Activated B cell treated with CpG ODN at 0.5 μM for 24 hours (primary cell): ENCODE measurements around the gene CACNA2D3. TPM values are rescaled to one million over a fixed set of nuclear protein-coding genes. Genes with fewer than 3 reads are reported as not detected.

Experiments
- ATAC-seq: fragments of 200-7000 bp; cut with Tn5 transposase; one replicate; pipeline ENCODE4 v1.10.0; 2021; ENCODE audit warnings: low read depth, mild to moderate bottlenecking, moderate library complexity
- CTCF ChIA-PET: fragments of 350-600 bp; sonication (Branson Sonifier 250); formaldehyde crosslinking; loops from one replicate; lab custom pipeline; 2021; ENCODE audit warnings: antibody characterized with exemption; lab: Charles Lee
- POLR2A ChIA-PET: fragments of 350-600 bp; sonication (Branson Sonifier 250); formaldehyde crosslinking; loops from one replicate; lab custom pipeline; 2021; ENCODE audit warnings: antibody characterized with exemption; lab: Charles Lee
- DNase-seq: peaks from one replicate; pipeline ENCODE4 v3.0.0; 2022
- H3K27ac Mint-ChIP-seq: one replicate; pipeline ENCODE4 v1.8.0; 2020; ENCODE audit warnings: mixed read lengths
- H3K27me3 Mint-ChIP-seq: one replicate; pipeline ENCODE4 v1.8.0; 2021; ENCODE audit warnings: mixed read lengths
- H3K36me3 Mint-ChIP-seq: one replicate; pipeline ENCODE4 v1.8.0; 2021; ENCODE audit warnings: low read depth, mixed read lengths
- H3K4me1 Mint-ChIP-seq: one replicate; pipeline ENCODE4 v1.8.0; 2021; ENCODE audit warnings: mixed read lengths
- H3K4me3 Mint-ChIP-seq: one replicate; pipeline ENCODE4 v1.8.0; 2020; ENCODE audit warnings: mild to moderate bottlenecking, mixed read lengths
- H3K9me3 Mint-ChIP-seq: one replicate; pipeline ENCODE4 v1.8.0; 2020; ENCODE audit warnings: mixed read lengths
- CTCF ChIP-seq: fragments of 200-600 bp; IDR thresholded peaks from one replicate; pipeline ENCODE4 v1.8.0; 2022; ENCODE audit warnings: antibody characterized with exemption, mild to moderate bottlenecking
- intact Hi-C: fragments of 100-400 bp; cut with micrococcal nuclease; formaldehyde crosslinking; loops from one replicate; pipeline ENCODE4 v1.15.1; 2024
- total RNA-seq: library from RNA; stranded (reverse); gene quantifications from 2 replicates; pipeline ENCODE4 v1.2.3, GENCODE V29; 2022

CACNA2D3 gene
- total RNA-seq, 1 donor from 2014 or later, result not detected

- no peaks in the 10 kb centered on the region for H3K9me3 Mint-ChIP-seq
- POLR2A ChIA-PET, result no interaction called here
- no peak for DNase-seq
- no peaks in the 10 kb centered on the region for H3K4me1 Mint-ChIP-seq
- H3K4me3 Mint-ChIP-seq, result no peak overlapping the region
- H3K27me3 Mint-ChIP-seq, result no peaks in the 10 kb centered on the region
- no peaks in the 10 kb centered on the region for H3K36me3 Mint-ChIP-seq
- intact Hi-C loops, result no loop called here
- no peak for ATAC-seq
- TF ChIP-seq CTCF, result no peak
- no peak overlapping the region for H3K27ac Mint-ChIP-seq
- CTCF ChIA-PET, result no interaction called here
These were observed 792.8 kb downstream of the CACNA2D3 start for GRCh38 chr3:54915181-54915580.

DNA sequence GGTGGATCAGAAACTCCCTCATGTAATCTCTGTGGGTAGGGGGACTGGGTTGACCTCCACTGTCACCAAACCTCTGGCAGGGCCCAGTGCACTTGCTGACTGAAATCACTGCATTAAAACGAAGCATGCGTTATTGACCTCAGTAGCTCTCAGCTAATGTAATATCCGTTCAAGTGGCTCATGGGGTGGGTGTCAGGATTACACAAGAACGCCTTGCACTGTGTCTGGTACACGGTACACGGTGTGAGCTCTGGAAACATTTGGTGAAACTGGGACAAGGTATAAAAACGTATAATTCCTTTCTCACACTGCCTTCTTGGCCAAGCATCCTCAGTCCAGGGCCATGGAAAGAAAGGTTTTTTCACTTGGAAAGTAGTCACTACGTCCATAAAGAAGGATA, 793.6 kb downstream of the CACNA2D3 start:
- TF ChIP-seq CTCF, result no peak
- Mint-ChIP-seq H3K27me3 (no peaks in the 10 kb centered on the region), H3K9me3 (no peaks in the 10 kb centered on the region), H3K27ac (no peak overlapping the region), H3K4me1 (no peaks in the 10 kb centered on the region), H3K4me3 (no peak overlapping the region), H3K36me3 (no peaks in the 10 kb centered on the region)
- no peak for DNase-seq
- no peak for ATAC-seq
- intact Hi-C loops, result no loop called here
- ChIA-PET POLR2A (no interaction called here), CTCF (no interaction called here)

DNA sequence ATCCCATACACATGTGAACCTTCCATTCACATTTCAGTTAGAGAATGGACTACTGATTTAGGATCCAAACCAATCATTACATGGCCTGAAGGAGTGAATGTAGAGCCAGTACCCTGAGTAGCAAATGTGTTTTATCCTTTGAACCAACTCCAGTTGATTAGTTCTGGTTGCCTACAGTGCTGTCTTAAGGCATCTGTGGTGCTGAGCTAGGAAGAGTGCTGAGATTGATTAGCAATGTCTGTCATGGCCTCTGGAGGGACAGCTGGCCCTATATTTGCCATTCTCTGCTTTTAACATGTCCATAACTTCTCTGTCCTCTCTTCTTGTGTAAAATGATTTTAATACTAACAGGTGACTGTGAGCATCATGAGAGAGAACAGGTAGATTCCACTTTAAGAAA, 794.4 kb downstream of the CACNA2D3 start:
- no peak for ATAC-seq
- H3K36me3 Mint-ChIP-seq, result no peaks in the 10 kb centered on the region
- ChIA-PET POLR2A (no interaction called here), CTCF (no interaction called here)
- DNase-seq, result no peak
- TF ChIP-seq CTCF, result no peak
- H3K9me3 Mint-ChIP-seq, result no peaks in the 10 kb centered on the region
- no peaks in the 10 kb centered on the region for H3K4me1 Mint-ChIP-seq
- no peak overlapping the region for H3K4me3 Mint-ChIP-seq
- H3K27ac Mint-ChIP-seq, result no peak overlapping the region
- intact Hi-C loops, result no loop called here
- no peaks in the 10 kb centered on the region for H3K27me3 Mint-ChIP-seq

GRCh38 chr3:54917174-54917573, 794.8 kb downstream of the CACNA2D3 start:
- ChIA-PET CTCF (no interaction called here), POLR2A (no interaction called here)
- intact Hi-C loops, result no loop called here
- no peaks in the 10 kb centered on the region for H3K4me1 Mint-ChIP-seq
- DNase-seq (no peak), ATAC-seq (no peak)
- TF ChIP-seq CTCF, result no peak
- no peaks in the 10 kb centered on the region for H3K36me3 Mint-ChIP-seq
- H3K27ac Mint-ChIP-seq, result no peak overlapping the region
- H3K4me3 Mint-ChIP-seq, result no peak overlapping the region
- no peaks in the 10 kb centered on the region for H3K27me3 Mint-ChIP-seq
- H3K9me3 Mint-ChIP-seq, result no peaks in the 10 kb centered on the region

GRCh38 chr3:54917862-54918261, 795.5 kb downstream of the CACNA2D3 start:
- CTCF ChIA-PET, result no interaction called here
- no peaks in the 10 kb centered on the region for H3K36me3 Mint-ChIP-seq
- intact Hi-C loops, result no loop called here
- DNase-seq (no peak), ATAC-seq (no peak)
- H3K4me1 Mint-ChIP-seq, result no peaks in the 10 kb centered on the region
- no peaks in the 10 kb centered on the region for H3K9me3 Mint-ChIP-seq
- no peak for TF ChIP-seq CTCF
- H3K27ac Mint-ChIP-seq, result no peak overlapping the region
- no peaks in the 10 kb centered on the region for H3K27me3 Mint-ChIP-seq
- H3K4me3 Mint-ChIP-seq, result no peak overlapping the region
- POLR2A ChIA-PET, result no interaction called here
